ENCODE results near the gene ALDH5A1. TPM values are rescaled to one million over a fixed set of nuclear protein-coding genes. Genes with fewer than 3 reads are reported as not detected.

The ALDH5A1 gene
- total RNA-seq = 35.1 TPM
- polyA plus RNA-seq = 13.4 TPM
- long read RNA-seq, donor 1, full-length matches to known transcripts = 3 of 3 reads
- long read RNA-seq, donor 1, partial matches to known transcripts = 0 of 3 reads
- long read RNA-seq, donor 1, other reads (novel, unspliced or antisense) = 0 of 3 reads
- long read RNA-seq, donor 2 = 0 reads
- long read RNA-seq, donor 3, full-length matches to known transcripts = 22 of 22 reads
- long read RNA-seq, donor 3, partial matches to known transcripts = 0 of 22 reads
- long read RNA-seq, donor 3, other reads (novel, unspliced or antisense) = 0 of 22 reads
- long read RNA-seq, donor 4, full-length matches to known transcripts = 12 of 12 reads
- long read RNA-seq, donor 4, partial matches to known transcripts = 0 of 12 reads
- long read RNA-seq, donor 4, other reads (novel, unspliced or antisense) = 0 of 12 reads
- long read RNA-seq, donor 5, full-length matches to known transcripts = 12 of 12 reads
- long read RNA-seq, donor 5, partial matches to known transcripts = 0 of 12 reads
- long read RNA-seq, donor 5, other reads (novel, unspliced or antisense) = 0 of 12 reads
- long read RNA-seq, donor 6, full-length matches to known transcripts = 11 of 11 reads
- long read RNA-seq, donor 6, partial matches to known transcripts = 0 of 11 reads
- long read RNA-seq, donor 6, other reads (novel, unspliced or antisense) = 0 of 11 reads
- long read RNA-seq, donor 7, full-length matches to known transcripts = 9 of 18 reads
- long read RNA-seq, donor 7, partial matches to known transcripts = 9 of 18 reads
- long read RNA-seq, donor 7, other reads (novel, unspliced or antisense) = 0 of 18 reads
- long read RNA-seq, donor 8, full-length matches to known transcripts = 8 of 8 reads
- long read RNA-seq, donor 8, partial matches to known transcripts = 0 of 8 reads
- long read RNA-seq, donor 8, other reads (novel, unspliced or antisense) = 0 of 8 reads
- long read RNA-seq, donor 9, full-length matches to known transcripts = 11 of 11 reads
- long read RNA-seq, donor 9, partial matches to known transcripts = 0 of 11 reads
- long read RNA-seq, donor 9, other reads (novel, unspliced or antisense) = 0 of 11 reads
- long read RNA-seq, donor 10, full-length matches to known transcripts = 7 of 13 reads
- long read RNA-seq, donor 10, partial matches to known transcripts = 6 of 13 reads
- long read RNA-seq, donor 10, other reads (novel, unspliced or antisense) = 0 of 13 reads

DNA sequence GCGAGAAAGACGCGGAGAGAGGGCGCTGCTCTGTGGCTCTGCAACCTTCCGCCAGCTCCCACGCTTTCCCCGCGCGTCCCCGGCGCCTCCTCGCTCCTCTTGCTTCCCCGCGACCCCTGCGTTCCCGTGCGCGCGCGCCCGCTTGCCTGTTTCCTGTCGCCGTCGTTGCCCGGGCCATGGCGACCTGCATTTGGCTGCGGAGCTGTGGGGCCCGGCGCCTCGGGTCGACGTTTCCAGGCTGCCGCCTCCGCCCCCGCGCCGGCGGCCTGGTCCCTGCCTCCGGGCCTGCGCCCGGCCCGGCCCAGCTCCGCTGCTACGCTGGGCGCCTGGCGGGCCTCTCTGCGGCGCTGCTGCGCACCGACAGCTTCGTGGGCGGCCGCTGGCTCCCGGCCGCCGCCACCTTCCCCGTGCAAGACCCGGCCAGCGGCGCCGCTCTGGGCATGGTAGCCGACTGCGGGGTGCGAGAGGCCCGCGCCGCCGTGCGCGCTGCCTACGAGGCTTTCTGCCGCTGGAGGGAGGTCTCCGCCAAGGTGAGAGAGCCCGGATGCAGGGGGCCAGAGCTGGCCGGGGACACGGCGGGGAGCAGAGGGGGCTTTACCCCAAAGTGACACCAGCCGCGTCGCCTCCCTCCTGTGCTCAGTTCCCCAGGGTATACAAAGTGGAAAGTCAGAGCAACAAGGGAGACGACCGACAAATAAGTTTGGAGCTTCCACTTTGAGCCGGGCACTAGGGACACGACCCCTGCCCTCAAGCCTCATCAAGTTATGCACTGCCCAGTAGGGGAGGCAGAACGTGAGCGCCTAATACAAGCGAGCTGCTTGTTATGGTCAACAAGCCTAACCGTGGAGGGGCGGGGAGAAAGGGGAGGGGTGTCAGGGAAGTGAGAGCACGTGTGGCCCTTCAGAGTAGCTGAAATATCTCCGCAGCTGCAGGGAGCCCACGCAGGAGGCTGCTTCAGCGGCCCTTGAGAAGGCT, at the start of gene ALDH5A1:
TSS of gene ALDH5A1 (plus strand) at position 149 of the 975 bp plus-strand sequence. CDS start at position 177, 28 bp downstream.
- H3K9me3 ChIP-seq (ENCODE audit: control insufficient read depth in 2 of 2, insufficient read depth in 1 of 2, low read length in 1 of 2) = peaks cover 0 to 8% of the 10 kb centered on the region in 2 donors
- no peaks in the 10 kb centered on the region for H3K27me3 ChIP-seq (ENCODE audit: control insufficient read depth in 2 of 2, insufficient read depth in 1 of 2, low read length in 1 of 2)
- peak; percentile 59 to 94 (median 79) for DNase-seq (ENCODE audit: low read depth in 6 of 9, low spot score in 9 of 9)
- H3K4me3 ChIP-seq (ENCODE audit: low read length in 2 of 2) = peak within 1 kb of the TSS; percentile 65 to 84
- peak within 1 kb of the TSS; percentile 76 to 90 for H3K27ac ChIP-seq (ENCODE audit: low read depth in 1 of 2, low read length in 1 of 2)
- WGBS = under 1% methylated on average over 93 of the region's 93 CpGs
- peaks cover 0 to 14% of the 10 kb centered on the region in 2 donors for H3K36me3 ChIP-seq (ENCODE audit: control insufficient read depth in 2 of 2, insufficient read depth in 2 of 2, low read length in 1 of 2)
- peaks cover 25 to 26% of the 10 kb centered on the region in 2 donors for H3K4me1 ChIP-seq (ENCODE audit: control insufficient read depth in 2 of 2, insufficient read depth in 2 of 2, low read length in 2 of 2)

DNA sequence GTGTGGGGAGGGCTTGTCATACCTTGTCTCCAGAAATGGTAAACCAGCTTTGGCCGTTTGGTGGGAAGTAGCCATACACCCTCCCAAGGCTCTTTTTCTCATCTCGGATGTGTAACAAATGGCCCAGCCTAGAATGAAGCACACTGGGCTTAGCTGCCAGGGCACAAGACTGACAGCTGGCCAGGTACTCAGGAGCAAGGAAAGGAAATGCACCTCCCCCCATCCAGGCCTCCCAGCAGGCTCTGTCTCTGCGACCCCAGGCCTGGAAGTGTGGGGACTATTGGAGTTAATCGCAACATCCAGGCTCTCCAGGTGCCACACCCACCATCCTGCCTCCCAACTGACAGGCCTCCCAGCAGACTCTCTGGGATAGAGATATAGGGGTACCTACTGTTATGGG, 49.1 kb upstream of the ALDH5A1 start:
- Histone ChIP-seq H3K9me3 (ENCODE audit: control insufficient read depth in 2 of 2, insufficient read depth in 1 of 2, low read length in 1 of 2) (no peaks in the 10 kb centered on the region), H3K4me3 (ENCODE audit: low read length in 2 of 2) (no peak overlapping the region), H3K27ac (ENCODE audit: low read depth in 1 of 2, low read length in 1 of 2) (no peak overlapping the region), H3K36me3 (ENCODE audit: control insufficient read depth in 2 of 2, insufficient read depth in 2 of 2, low read length in 1 of 2) (peaks cover 3 to 4% of the 10 kb centered on the region in 2 donors), H3K27me3 (ENCODE audit: control insufficient read depth in 2 of 2, insufficient read depth in 1 of 2, low read length in 1 of 2) (no peaks in the 10 kb centered on the region), H3K4me1 (ENCODE audit: control insufficient read depth in 2 of 2, insufficient read depth in 2 of 2, low read length in 2 of 2) (peaks cover 0 to 4% of the 10 kb centered on the region in 2 donors)
- DNase-seq (ENCODE audit: low read depth in 6 of 9, low spot score in 9 of 9) = no peak
- 86% methylated on average over 4 of the region's 4 CpGs for WGBS

DNA sequence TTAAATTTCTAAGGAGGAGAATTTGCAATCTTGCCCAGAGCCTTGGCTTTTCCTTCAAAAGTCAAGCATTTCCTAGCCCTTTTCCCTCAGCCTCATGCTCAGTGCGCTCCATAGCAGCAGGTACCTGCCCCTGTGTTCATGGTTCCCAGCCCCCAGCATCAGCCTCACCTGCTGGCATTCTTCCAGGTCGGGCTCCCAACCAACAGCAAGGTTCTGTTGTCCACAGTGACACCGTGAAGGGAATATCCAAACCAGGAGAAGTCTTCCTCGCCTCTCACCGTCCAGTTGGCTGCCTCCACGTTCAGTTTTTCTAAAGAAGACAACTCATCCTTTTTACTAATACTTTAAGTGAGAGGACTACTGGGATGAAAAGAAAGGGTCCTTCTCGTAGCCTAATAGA, 48.1 kb upstream of the ALDH5A1 start:
- Histone ChIP-seq H3K27me3 (ENCODE audit: control insufficient read depth in 2 of 2, insufficient read depth in 1 of 2, low read length in 1 of 2) (no peaks in the 10 kb centered on the region), H3K9me3 (ENCODE audit: control insufficient read depth in 2 of 2, insufficient read depth in 1 of 2, low read length in 1 of 2) (no peaks in the 10 kb centered on the region), H3K36me3 (ENCODE audit: control insufficient read depth in 2 of 2, insufficient read depth in 2 of 2, low read length in 1 of 2) (peaks cover 3 to 4% of the 10 kb centered on the region in 2 donors), H3K4me3 (ENCODE audit: low read length in 2 of 2) (no peak overlapping the region), H3K4me1 (ENCODE audit: control insufficient read depth in 2 of 2, insufficient read depth in 2 of 2, low read length in 2 of 2) (peaks cover under 1 to 2% of the 10 kb centered on the region in 2 donors), H3K27ac (ENCODE audit: low read depth in 1 of 2, low read length in 1 of 2) (no peak overlapping the region)
- no peak for DNase-seq (ENCODE audit: low read depth in 6 of 9, low spot score in 9 of 9)
- WGBS = 96% methylated on average over 7 of the region's 7 CpGs

DNA sequence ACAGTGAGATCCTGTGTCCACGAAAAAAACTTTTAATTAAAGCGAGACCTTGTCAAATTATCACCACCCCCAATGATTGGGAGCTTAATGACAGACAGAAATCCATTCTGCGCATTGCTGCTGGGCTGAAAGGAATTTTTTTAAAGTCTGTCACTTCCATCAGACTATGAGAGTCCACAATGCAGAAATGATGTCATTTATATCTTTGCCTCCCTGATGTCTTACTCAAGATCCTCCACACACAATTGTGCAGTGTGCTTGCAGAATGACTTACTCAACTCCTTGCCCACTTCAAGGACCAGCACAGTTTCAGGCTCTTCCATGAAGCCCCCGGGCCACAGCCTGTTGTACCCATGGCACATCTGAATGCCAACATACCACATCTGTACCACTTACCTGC, 46.4 kb upstream of the ALDH5A1 start:
- H3K36me3 ChIP-seq (ENCODE audit: control insufficient read depth in 2 of 2, insufficient read depth in 2 of 2, low read length in 1 of 2) = peaks cover 3 to 4% of the 10 kb centered on the region in 2 donors
- WGBS = 84% methylated on average over 4 of the region's 4 CpGs
- H3K9me3 ChIP-seq (ENCODE audit: control insufficient read depth in 2 of 2, insufficient read depth in 1 of 2, low read length in 1 of 2) = no peaks in the 10 kb centered on the region
- H3K4me1 ChIP-seq (ENCODE audit: control insufficient read depth in 2 of 2, insufficient read depth in 2 of 2, low read length in 2 of 2) = peaks cover 12 to 13% of the 10 kb centered on the region in 2 donors
- H3K27ac ChIP-seq (ENCODE audit: low read depth in 1 of 2, low read length in 1 of 2) = no peak overlapping the region
- H3K4me3 ChIP-seq (ENCODE audit: low read length in 2 of 2) = no peak overlapping the region
- DNase-seq (ENCODE audit: low read depth in 6 of 9, low spot score in 9 of 9) = no peak
- H3K27me3 ChIP-seq (ENCODE audit: control insufficient read depth in 2 of 2, insufficient read depth in 1 of 2, low read length in 1 of 2) = no peaks in the 10 kb centered on the region

DNA sequence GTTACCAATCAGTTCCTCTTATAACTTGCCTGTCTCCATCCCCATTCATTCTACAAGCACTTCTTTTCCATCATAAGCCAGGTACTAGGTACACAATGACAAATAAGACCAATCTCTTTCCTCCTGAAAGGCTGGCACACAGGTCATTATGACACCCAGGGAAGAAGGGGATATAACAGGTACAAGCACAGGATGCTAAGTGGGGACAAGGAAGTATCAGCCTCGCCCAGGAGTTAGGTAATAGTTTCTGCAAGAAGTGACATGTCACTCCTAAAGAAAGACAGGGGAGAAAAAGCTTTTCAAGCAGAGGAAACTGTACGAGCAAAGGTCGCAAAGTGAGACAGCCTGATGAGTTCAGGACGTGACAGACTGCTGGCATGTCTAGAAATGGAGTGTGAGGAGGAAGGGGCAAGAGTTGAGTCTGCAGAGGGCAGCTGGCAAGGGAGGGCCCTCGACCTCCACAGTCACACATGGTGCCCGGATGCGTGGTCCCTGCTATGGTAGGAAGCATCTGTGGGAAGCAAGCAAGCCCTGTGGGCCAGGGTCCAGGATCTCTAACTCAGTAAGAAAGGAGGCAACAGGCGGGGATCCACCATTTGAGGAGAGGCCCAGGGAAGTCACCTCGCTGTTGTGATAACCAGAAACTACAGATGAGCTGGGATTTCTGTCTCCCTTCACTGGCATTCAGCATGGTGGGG, 45.8 kb upstream of the ALDH5A1 start:
- H3K4me1 ChIP-seq (ENCODE audit: control insufficient read depth in 2 of 2, insufficient read depth in 2 of 2, low read length in 2 of 2) = peaks cover 12 to 13% of the 10 kb centered on the region in 2 donors
- H3K4me3 ChIP-seq (ENCODE audit: low read length in 2 of 2) = no peak overlapping the region
- no peaks in the 10 kb centered on the region for H3K9me3 ChIP-seq (ENCODE audit: control insufficient read depth in 2 of 2, insufficient read depth in 1 of 2, low read length in 1 of 2)
- H3K27ac ChIP-seq (ENCODE audit: low read depth in 1 of 2, low read length in 1 of 2) = no peak overlapping the region
- H3K36me3 ChIP-seq (ENCODE audit: control insufficient read depth in 2 of 2, insufficient read depth in 2 of 2, low read length in 1 of 2) = peaks cover 3 to 4% of the 10 kb centered on the region in 2 donors
- no peak for DNase-seq (ENCODE audit: low read depth in 6 of 9, low spot score in 9 of 9)
- WGBS = 94% methylated on average over 9 of the region's 9 CpGs
- no peaks in the 10 kb centered on the region for H3K27me3 ChIP-seq (ENCODE audit: control insufficient read depth in 2 of 2, insufficient read depth in 1 of 2, low read length in 1 of 2)

DNA sequence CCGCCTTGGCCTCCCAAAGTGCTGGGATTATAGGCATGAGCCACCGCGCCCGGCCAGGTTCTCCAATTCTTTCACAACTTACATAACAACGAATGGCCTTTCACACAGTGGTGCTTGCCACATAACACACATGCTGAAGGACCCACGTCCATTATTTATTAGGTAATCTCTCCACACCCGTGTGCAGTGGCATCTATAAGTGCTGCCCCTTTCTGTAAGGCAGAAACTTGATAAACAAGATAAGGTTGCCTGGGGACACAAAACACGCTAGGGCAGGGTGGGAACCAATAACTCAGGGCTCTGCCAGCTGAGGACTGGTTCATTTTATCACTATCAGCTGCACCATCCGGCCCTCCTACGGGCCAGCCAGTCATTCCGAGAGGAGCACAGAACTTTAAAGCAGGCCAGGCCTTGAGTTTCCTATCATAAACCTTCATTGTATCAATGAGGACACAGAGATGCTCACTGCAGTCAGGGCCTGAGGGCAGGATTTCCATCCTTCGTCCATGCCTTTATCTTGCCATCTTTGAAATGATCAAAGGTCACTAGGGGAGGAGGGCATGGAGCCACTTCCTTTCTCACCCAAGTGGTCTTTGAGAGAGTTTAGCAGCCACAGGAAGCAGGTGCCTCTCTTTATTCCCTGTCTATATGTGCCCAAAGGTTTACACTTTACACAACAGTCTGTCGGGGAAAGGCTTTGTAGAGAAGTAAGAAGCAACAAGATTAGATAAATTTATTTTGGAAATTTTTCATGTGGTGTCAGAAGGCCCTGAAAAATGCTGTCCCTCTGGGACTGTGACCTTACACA, 43.0 kb upstream of the ALDH5A1 start:
- H3K9me3 ChIP-seq (ENCODE audit: control insufficient read depth in 2 of 2, insufficient read depth in 1 of 2, low read length in 1 of 2) = no peaks in the 10 kb centered on the region
- no peaks in the 10 kb centered on the region for H3K27me3 ChIP-seq (ENCODE audit: control insufficient read depth in 2 of 2, insufficient read depth in 1 of 2, low read length in 1 of 2)
- peak in 3 of 9 donors; percentile 9 to 54 (median 19) for DNase-seq (ENCODE audit: low read depth in 6 of 9, low spot score in 9 of 9)
- no peak overlapping the region for H3K4me3 ChIP-seq (ENCODE audit: low read length in 2 of 2)
- peaks cover 0 to 4% of the 10 kb centered on the region in 2 donors for H3K36me3 ChIP-seq (ENCODE audit: control insufficient read depth in 2 of 2, insufficient read depth in 2 of 2, low read length in 1 of 2)
- no peak overlapping the region for H3K27ac ChIP-seq (ENCODE audit: low read depth in 1 of 2, low read length in 1 of 2)
- WGBS = 83% methylated on average over 13 of the region's 13 CpGs
- H3K4me1 ChIP-seq (ENCODE audit: control insufficient read depth in 2 of 2, insufficient read depth in 2 of 2, low read length in 2 of 2) = peaks cover 16% of the 10 kb centered on the region in 2 donors

DNA sequence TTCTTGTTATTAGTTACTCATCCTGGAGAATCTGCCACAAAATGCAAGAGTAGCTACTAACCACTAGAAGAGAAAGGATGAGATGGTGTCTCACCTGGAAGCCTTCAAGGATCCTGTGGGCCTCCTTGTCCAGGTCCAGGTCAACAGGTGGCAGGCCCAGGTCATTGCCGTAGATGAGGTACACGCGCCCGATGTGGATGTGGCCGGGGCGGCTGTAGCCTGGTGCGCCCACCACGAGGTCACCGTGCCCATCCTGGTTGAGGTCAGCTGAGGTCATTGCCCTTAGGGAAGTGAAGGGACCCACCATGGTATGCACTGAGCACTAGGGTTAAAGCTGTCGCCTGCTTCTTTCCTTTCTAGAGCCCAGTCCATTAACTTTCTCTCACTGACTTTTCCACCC, 40.8 kb upstream of the ALDH5A1 start:
- H3K27me3 ChIP-seq (ENCODE audit: control insufficient read depth in 2 of 2, insufficient read depth in 1 of 2, low read length in 1 of 2) = no peaks in the 10 kb centered on the region
- DNase-seq (ENCODE audit: low read depth in 6 of 9, low spot score in 9 of 9) = no peak
- H3K27ac ChIP-seq (ENCODE audit: low read depth in 1 of 2, low read length in 1 of 2) = no peak overlapping the region
- no peak overlapping the region for H3K4me3 ChIP-seq (ENCODE audit: low read length in 2 of 2)
- H3K36me3 ChIP-seq (ENCODE audit: control insufficient read depth in 2 of 2, insufficient read depth in 2 of 2, low read length in 1 of 2) = peaks cover 0 to 3% of the 10 kb centered on the region in 2 donors
- H3K9me3 ChIP-seq (ENCODE audit: control insufficient read depth in 2 of 2, insufficient read depth in 1 of 2, low read length in 1 of 2) = no peaks in the 10 kb centered on the region
- peaks cover 16% of the 10 kb centered on the region in 2 donors for H3K4me1 ChIP-seq (ENCODE audit: control insufficient read depth in 2 of 2, insufficient read depth in 2 of 2, low read length in 2 of 2)
- WGBS = 97% methylated on average over 10 of the region's 10 CpGs

Data from thymus (tissue), 14 donors.